ENCODE results near the gene PCDH17. TPM values are rescaled to one million over a fixed set of nuclear protein-coding genes. Genes with fewer than 3 reads are reported as not detected.

The PCDH17 gene
- total and polyA plus RNA-seq, 2 of the 8 experiments (the other 6 are each of a cell fraction or from before 2014, with no cell fraction given) = 0.20 to 0.60 TPM

DNA sequence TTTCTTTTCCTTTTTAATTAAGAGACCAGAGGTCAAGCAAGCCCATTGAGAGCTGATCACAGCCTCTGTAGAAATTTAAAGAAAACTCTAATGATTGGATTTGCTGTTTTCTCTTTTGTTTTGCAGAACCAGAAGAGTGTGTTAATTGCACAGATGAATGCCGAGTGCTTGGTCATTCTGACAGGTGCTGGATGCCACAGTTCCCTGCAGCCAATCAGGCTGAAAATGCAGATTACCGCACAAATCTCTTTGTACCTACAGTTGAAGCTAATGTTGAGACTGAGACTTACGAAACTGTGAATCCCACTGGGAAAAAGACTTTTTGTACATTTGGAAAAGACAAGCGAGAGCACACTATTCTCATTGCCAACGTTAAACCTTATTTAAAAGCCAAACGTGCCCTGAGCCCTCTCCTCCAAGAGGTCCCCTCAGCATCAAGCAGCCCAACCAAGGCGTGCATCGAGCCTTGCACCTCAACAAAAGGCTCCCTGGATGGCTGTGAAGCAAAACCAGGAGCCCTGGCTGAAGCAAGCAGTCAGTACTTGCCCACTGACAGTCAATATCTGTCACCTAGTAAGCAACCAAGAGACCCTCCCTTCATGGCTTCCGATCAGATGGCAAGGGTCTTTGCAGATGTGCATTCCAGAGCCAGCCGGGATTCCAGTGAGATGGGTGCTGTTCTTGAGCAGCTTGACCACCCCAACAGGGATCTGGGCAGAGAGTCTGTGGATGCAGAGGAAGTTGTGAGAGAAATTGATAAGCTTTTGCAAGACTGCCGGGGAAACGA is 93.1 kb downstream of the PCDH17 start (continued):
- TF ChIP-seq, protein P1, sequence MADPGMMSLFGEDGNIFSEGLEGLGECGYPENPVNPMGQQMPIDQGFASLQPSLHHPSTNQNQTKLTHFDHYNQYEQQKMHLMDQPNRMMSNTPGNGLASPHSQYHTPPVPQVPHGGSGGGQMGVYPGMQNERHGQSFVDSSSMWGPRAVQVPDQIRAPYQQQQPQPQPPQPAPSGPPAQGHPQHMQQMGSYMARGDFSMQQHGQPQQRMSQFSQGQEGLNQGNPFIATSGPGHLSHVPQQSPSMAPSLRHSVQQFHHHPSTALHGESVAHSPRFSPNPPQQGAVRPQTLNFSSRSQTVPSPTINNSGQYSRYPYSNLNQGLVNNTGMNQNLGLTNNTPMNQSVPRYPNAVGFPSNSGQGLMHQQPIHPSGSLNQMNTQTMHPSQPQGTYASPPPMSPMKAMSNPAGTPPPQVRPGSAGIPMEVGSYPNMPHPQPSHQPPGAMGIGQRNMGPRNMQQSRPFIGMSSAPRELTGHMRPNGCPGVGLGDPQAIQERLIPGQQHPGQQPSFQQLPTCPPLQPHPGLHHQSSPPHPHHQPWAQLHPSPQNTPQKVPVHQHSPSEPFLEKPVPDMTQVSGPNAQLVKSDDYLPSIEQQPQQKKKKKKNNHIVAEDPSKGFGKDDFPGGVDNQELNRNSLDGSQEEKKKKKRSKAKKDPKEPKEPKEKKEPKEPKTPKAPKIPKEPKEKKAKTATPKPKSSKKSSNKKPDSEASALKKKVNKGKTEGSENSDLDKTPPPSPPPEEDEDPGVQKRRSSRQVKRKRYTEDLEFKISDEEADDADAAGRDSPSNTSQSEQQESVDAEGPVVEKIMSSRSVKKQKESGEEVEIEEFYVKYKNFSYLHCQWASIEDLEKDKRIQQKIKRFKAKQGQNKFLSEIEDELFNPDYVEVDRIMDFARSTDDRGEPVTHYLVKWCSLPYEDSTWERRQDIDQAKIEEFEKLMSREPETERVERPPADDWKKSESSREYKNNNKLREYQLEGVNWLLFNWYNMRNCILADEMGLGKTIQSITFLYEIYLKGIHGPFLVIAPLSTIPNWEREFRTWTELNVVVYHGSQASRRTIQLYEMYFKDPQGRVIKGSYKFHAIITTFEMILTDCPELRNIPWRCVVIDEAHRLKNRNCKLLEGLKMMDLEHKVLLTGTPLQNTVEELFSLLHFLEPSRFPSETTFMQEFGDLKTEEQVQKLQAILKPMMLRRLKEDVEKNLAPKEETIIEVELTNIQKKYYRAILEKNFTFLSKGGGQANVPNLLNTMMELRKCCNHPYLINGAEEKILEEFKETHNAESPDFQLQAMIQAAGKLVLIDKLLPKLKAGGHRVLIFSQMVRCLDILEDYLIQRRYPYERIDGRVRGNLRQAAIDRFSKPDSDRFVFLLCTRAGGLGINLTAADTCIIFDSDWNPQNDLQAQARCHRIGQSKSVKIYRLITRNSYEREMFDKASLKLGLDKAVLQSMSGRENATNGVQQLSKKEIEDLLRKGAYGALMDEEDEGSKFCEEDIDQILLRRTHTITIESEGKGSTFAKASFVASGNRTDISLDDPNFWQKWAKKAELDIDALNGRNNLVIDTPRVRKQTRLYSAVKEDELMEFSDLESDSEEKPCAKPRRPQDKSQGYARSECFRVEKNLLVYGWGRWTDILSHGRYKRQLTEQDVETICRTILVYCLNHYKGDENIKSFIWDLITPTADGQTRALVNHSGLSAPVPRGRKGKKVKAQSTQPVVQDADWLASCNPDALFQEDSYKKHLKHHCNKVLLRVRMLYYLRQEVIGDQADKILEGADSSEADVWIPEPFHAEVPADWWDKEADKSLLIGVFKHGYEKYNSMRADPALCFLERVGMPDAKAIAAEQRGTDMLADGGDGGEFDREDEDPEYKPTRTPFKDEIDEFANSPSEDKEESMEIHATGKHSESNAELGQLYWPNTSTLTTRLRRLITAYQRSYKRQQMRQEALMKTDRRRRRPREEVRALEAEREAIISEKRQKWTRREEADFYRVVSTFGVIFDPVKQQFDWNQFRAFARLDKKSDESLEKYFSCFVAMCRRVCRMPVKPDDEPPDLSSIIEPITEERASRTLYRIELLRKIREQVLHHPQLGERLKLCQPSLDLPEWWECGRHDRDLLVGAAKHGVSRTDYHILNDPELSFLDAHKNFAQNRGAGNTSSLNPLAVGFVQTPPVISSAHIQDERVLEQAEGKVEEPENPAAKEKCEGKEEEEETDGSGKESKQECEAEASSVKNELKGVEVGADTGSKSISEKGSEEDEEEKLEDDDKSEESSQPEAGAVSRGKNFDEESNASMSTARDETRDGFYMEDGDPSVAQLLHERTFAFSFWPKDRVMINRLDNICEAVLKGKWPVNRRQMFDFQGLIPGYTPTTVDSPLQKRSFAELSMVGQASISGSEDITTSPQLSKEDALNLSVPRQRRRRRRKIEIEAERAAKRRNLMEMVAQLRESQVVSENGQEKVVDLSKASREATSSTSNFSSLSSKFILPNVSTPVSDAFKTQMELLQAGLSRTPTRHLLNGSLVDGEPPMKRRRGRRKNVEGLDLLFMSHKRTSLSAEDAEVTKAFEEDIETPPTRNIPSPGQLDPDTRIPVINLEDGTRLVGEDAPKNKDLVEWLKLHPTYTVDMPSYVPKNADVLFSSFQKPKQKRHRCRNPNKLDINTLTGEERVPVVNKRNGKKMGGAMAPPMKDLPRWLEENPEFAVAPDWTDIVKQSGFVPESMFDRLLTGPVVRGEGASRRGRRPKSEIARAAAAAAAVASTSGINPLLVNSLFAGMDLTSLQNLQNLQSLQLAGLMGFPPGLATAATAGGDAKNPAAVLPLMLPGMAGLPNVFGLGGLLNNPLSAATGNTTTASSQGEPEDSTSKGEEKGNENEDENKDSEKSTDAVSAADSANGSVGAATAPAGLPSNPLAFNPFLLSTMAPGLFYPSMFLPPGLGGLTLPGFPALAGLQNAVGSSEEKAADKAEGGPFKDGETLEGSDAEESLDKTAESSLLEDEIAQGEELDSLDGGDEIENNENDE (IDR thresholded peaks at IDR 0.05; ENCODE audit: insufficient replicate concordance, low read length) = no peak
- TF ChIP-seq BRCA1 (IDR thresholded peaks at IDR 0.05; ENCODE audit: low read depth, low read length) (no peak), EZH2 (IDR thresholded peaks at IDR 0.05; ENCODE audit: low read depth, low read length, severe bottlenecking) (no peak)
- TF ChIP-seq, protein P2, sequence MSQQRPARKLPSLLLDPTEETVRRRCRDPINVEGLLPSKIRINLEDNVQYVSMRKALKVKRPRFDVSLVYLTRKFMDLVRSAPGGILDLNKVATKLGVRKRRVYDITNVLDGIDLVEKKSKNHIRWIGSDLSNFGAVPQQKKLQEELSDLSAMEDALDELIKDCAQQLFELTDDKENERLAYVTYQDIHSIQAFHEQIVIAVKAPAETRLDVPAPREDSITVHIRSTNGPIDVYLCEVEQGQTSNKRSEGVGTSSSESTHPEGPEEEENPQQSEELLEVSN (IDR thresholded peaks at IDR 0.05) = no peak

All from H1 (cell line).